Endodermal cell (in vitro differentiated cells): ENCODE data around the gene TNFRSF25. TPM values are rescaled to one million over a fixed set of nuclear protein-coding genes. Genes with fewer than 3 reads are reported as not detected.

Experiments used
- DNase-seq: peaks from one replicate; pipeline ENCODE4 v3.0.0-alpha.2; 2017
- H3K27ac ChIP-seq: 2 replicates; pipeline ENCODE4 v1.5.1; 2013; ENCODE audit warnings: mild to moderate bottlenecking, low read depth, low read length, moderate library complexity
- H3K27me3 ChIP-seq: 2 replicates; pipeline ENCODE4 v1.6.1; 2013; ENCODE audit warnings: mild to moderate bottlenecking, low read length, moderate library complexity; ENCODE audit not compliant: insufficient read depth, control insufficient read depth, poor library complexity, severe bottlenecking
- H3K36me3 ChIP-seq: 2 replicates; pipeline ENCODE4 v1.7.0; 2013; ENCODE audit warnings: mild to moderate bottlenecking, low read length, moderate library complexity; ENCODE audit not compliant: control insufficient read depth, insufficient read depth
- H3K4me1 ChIP-seq: one replicate; pipeline ENCODE4 v1.7.0; 2013; ENCODE audit warnings: low read length; ENCODE audit not compliant: control insufficient read depth, insufficient read depth
- H3K4me3 ChIP-seq: 2 replicates; pipeline ENCODE4 v1.5.1; 2013; ENCODE audit warnings: mild to moderate bottlenecking, low read length, moderate library complexity
- H3K9ac ChIP-seq: 2 replicates; pipeline ENCODE4 v1.6.1; 2013; ENCODE audit warnings: mild to moderate bottlenecking, low read length, moderate library complexity; ENCODE audit not compliant: poor library complexity, severe bottlenecking; ENCODE audit errors: extremely low read depth
- H3K9me3 ChIP-seq: 2 replicates; pipeline ENCODE4 v1.6.1; 2013; ENCODE audit warnings: mild to moderate bottlenecking, low read length, moderate library complexity; ENCODE audit not compliant: control insufficient read depth
- H3K27ac Mint-ChIP-seq: 2 replicates; pipeline ENCODE4 v1.8.0; 2020; ENCODE audit warnings: mixed read lengths
- H3K27me3 Mint-ChIP-seq: 2 replicates; pipeline ENCODE4 v1.8.0; 2021; ENCODE audit warnings: mild to moderate bottlenecking, mixed read lengths; ENCODE audit not compliant: insufficient read depth
- H3K36me3 Mint-ChIP-seq: 2 replicates; pipeline ENCODE4 v1.8.0; 2020; ENCODE audit warnings: low read depth, mixed read lengths
- H3K4me1 Mint-ChIP-seq: 2 replicates; pipeline ENCODE4 v1.8.0; 2020; ENCODE audit warnings: mixed read lengths
- H3K4me3 Mint-ChIP-seq: 2 replicates; pipeline ENCODE4 v1.8.0; 2020; ENCODE audit warnings: mild to moderate bottlenecking, moderate library complexity, mixed read lengths
- H3K9me3 Mint-ChIP-seq: 2 replicates; pipeline ENCODE4 v1.8.0; 2020; ENCODE audit warnings: mild to moderate bottlenecking, mixed read lengths
- WGBS, 2 experiments: methylation state at CpG; one replicate each; pipeline versions ENCODE4 v1.1.5 to v1.1.7; 2013; ENCODE audit warnings: missing lambda C conversion rate in 2 of 2, mixed read lengths in 1 of 2; ENCODE audit not compliant: insufficient coverage in 1 of 2, insufficient read length in 1 of 2; 5-methylcytosine and 5-hydroxymethylcytosine counted together
- total RNA-seq, 2 donors: library from RNA; stranded (reverse); fragmentation: NEBNext Ultra II Directional in 1 of 2; extraction: Animal tissue kit (Norgen Biotek cat#: 25700) in 1 of 2; gene quantifications; 2 replicates in 1 of 2; 3 replicates in 1 of 2; pipeline ENCODE4 v1.2.1, GENCODE V29; 2021
- TF ChIP-seq, protein P1 (sequence below): fragments of 200-600 bp; sonication (generic); conservative IDR thresholded peaks from 2 replicates; pipeline ENCODE4 v1.5.0; 2021; ENCODE audit warnings: antibody characterized with exemption, mild to moderate bottlenecking

TNFRSF25 gene
- total RNA-seq, 2 donors from 2014 or later, result 25.9 to 26.9 TPM

GRCh38 chr1:6450005-6450450 is 15.9 kb downstream of the TNFRSF25 start:
- no peak overlapping the region for H3K9ac ChIP-seq
- DNase-seq, result no peak
- Mint-ChIP-seq H3K27ac (no peak overlapping the region), H3K9me3 (no peaks in the 10 kb centered on the region), H3K36me3 (no peaks in the 10 kb centered on the region), H3K4me3 (no peak overlapping the region), H3K4me1 (no peaks in the 10 kb centered on the region), H3K27me3 (peaks cover 51% of the 10 kb centered on the region)
- H3K27ac ChIP-seq, result no peak overlapping the region
- H3K36me3 ChIP-seq, result no peaks in the 10 kb centered on the region
- peaks cover 80% of the 10 kb centered on the region for H3K27me3 ChIP-seq
- H3K9me3 ChIP-seq, result no peaks in the 10 kb centered on the region
- TF ChIP-seq, protein P1, sequence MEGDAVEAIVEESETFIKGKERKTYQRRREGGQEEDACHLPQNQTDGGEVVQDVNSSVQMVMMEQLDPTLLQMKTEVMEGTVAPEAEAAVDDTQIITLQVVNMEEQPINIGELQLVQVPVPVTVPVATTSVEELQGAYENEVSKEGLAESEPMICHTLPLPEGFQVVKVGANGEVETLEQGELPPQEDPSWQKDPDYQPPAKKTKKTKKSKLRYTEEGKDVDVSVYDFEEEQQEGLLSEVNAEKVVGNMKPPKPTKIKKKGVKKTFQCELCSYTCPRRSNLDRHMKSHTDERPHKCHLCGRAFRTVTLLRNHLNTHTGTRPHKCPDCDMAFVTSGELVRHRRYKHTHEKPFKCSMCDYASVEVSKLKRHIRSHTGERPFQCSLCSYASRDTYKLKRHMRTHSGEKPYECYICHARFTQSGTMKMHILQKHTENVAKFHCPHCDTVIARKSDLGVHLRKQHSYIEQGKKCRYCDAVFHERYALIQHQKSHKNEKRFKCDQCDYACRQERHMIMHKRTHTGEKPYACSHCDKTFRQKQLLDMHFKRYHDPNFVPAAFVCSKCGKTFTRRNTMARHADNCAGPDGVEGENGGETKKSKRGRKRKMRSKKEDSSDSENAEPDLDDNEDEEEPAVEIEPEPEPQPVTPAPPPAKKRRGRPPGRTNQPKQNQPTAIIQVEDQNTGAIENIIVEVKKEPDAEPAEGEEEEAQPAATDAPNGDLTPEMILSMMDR, result no peak
- H3K4me3 ChIP-seq, result no peak overlapping the region
- 62 to 70% methylated on average over 2 to 7 of the region's 7 CpGs for WGBS, 2 experiments
- H3K4me1 ChIP-seq, result no peaks in the 10 kb centered on the region

GRCh38 chr1:6448749-6449631 is 17.0 kb downstream of the TNFRSF25 start:
- DNase-seq, result peak; percentile 89
- no peaks in the 10 kb centered on the region for H3K36me3 Mint-ChIP-seq
- no peak overlapping the region for H3K27ac ChIP-seq
- H3K27me3 Mint-ChIP-seq, result peaks cover 50% of the 10 kb centered on the region
- H3K4me1 ChIP-seq, result no peaks in the 10 kb centered on the region
- TF ChIP-seq, protein P1, result no peak
- peak overlapping the region; percentile 40 for H3K4me3 Mint-ChIP-seq
- no peaks in the 10 kb centered on the region for H3K9me3 Mint-ChIP-seq
- peaks cover 77% of the 10 kb centered on the region for H3K27me3 ChIP-seq
- H3K4me1 Mint-ChIP-seq, result no peaks in the 10 kb centered on the region
- H3K9ac ChIP-seq, result no peak overlapping the region
- no peak overlapping the region for H3K27ac Mint-ChIP-seq
- H3K4me3 ChIP-seq, result no peak overlapping the region
- H3K36me3 ChIP-seq, result no peaks in the 10 kb centered on the region
- no peaks in the 10 kb centered on the region for H3K9me3 ChIP-seq
- WGBS, 2 experiments, result 8 to 10% methylated on average over 24 to 64 of the region's 66 CpGs

GRCh38 chr1:6447818-6448748 is 17.9 kb downstream of the TNFRSF25 start:
- TF ChIP-seq, protein P1, result peak; percentile 49
- H3K27ac Mint-ChIP-seq, result no peak overlapping the region
- H3K4me3 Mint-ChIP-seq, result peak overlapping the region; percentile 59

More at GRCh38 chr1:6447818-6448748, 17.9 kb downstream of the TNFRSF25 start:
- Mint-ChIP-seq H3K36me3 (no peaks in the 10 kb centered on the region), H3K9me3 (no peaks in the 10 kb centered on the region), H3K4me1 (no peaks in the 10 kb centered on the region), H3K27me3 (peaks cover 41% of the 10 kb centered on the region)
- Histone ChIP-seq H3K27ac (no peak overlapping the region), H3K4me3 (peak overlapping the region; percentile 66), H3K9ac (no peak overlapping the region), H3K27me3 (peaks cover 68% of the 10 kb centered on the region), H3K36me3 (no peaks in the 10 kb centered on the region), H3K9me3 (no peaks in the 10 kb centered on the region), H3K4me1 (no peaks in the 10 kb centered on the region)
- 6 to 9% methylated on average over 13 to 68 of the region's 68 CpGs for WGBS, 2 experiments
- peak; percentile 98 for DNase-seq
